Measurements from ENCODE around the gene RFX7. TPM values are rescaled to one million over a fixed set of nuclear protein-coding genes. Genes with fewer than 3 reads are reported as not detected.
"Not testable (repeated sequence)": the region's sequence is repeated elsewhere in the genome, so short reads cannot be mapped to it uniquely, and the experiment has no call there.

Gene RFX7
- total and polyA plus RNA-seq, 4 donors: 2.6 to 14.8 (median 7.2) TPM

GRCh38 chr15:56207092-56207491, 36.6 kb downstream of the RFX7 start:
- no peak overlapping the region for H3K4me3 ChIP-seq
- no peak overlapping the region for H3K27ac ChIP-seq (ENCODE audit: low read depth in 1 of 2, low read length in 1 of 2)
- peaks cover 0 to 8% (median 0%) of the 10 kb centered on the region in 5 donors for H3K4me1 ChIP-seq (ENCODE audit: control insufficient read depth in 5 of 5, insufficient read depth in 5 of 5, low read length in 5 of 5)
- no peak overlapping the region for H3K9ac ChIP-seq (ENCODE audit: insufficient read depth in 1 of 2, low read length in 2 of 2)
- no peaks in the 10 kb centered on the region for H3K27me3 ChIP-seq (ENCODE audit: control insufficient read depth in 3 of 3, insufficient read depth in 3 of 3, low read length in 2 of 3)
- H3K36me3 ChIP-seq (ENCODE audit: control insufficient read depth in 4 of 4, insufficient read depth in 4 of 4, low read length in 4 of 4): peaks cover 0 to 14% (median 2%) of the 10 kb centered on the region in 4 donors
- ATAC-seq (ENCODE audit: insufficient read depth, low FRiP score) (no peak), DNase-seq (no peak)
- TF ChIP-seq, protein P1, sequence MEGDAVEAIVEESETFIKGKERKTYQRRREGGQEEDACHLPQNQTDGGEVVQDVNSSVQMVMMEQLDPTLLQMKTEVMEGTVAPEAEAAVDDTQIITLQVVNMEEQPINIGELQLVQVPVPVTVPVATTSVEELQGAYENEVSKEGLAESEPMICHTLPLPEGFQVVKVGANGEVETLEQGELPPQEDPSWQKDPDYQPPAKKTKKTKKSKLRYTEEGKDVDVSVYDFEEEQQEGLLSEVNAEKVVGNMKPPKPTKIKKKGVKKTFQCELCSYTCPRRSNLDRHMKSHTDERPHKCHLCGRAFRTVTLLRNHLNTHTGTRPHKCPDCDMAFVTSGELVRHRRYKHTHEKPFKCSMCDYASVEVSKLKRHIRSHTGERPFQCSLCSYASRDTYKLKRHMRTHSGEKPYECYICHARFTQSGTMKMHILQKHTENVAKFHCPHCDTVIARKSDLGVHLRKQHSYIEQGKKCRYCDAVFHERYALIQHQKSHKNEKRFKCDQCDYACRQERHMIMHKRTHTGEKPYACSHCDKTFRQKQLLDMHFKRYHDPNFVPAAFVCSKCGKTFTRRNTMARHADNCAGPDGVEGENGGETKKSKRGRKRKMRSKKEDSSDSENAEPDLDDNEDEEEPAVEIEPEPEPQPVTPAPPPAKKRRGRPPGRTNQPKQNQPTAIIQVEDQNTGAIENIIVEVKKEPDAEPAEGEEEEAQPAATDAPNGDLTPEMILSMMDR (IDR thresholded peaks at IDR 0.05; ENCODE audit: control extremely low read depth, extremely low read depth): no peak
- peaks cover 0 to 1% (median 0%) of the 10 kb centered on the region in 4 donors for H3K9me3 ChIP-seq (ENCODE audit: control insufficient read depth in 4 of 4, insufficient read depth in 3 of 4, low read length in 3 of 4)

DNA sequence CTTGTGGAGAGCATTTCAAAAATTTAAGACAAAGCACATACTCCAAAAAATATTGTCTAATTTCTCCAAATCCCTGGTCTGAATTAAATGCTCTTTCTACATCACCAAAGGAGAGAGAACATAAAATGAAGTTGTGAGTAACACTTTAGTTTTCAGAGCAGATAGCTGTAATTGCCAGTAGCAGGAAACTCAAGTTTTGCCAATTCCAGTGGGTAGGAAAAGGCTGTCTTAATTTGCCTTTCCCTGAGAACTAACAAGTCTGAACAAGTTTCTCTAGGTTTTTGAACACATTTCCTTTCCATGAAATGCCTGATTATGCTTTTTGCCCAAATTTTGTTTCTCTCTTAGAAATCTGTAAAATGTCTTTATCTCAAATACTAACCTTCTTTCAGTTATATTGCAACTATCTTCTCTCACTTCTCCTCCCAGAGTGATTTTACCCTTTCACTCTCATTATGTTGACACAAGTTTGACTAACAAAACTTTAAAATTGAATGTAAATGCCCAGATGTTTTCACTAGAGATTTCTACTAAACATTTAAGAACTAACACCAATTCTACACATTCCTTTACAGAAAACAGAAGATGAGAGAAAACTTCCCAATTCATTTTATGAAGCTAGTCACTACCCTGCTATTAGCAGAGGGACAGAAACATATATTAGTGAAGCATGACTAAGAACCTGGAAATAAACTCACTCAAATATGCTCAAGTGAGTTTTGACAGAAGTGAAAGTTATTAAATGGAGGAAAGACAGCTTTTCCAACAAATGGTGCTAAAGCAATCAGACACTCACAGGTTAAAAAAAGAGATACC, 38.4 kb downstream of the RFX7 start:
- H3K4me1 ChIP-seq (ENCODE audit: control insufficient read depth in 5 of 5, insufficient read depth in 5 of 5, low read length in 5 of 5): peaks cover 0 to 8% (median 0%) of the 10 kb centered on the region in 5 donors
- TF ChIP-seq, protein P1 (IDR thresholded peaks at IDR 0.05; ENCODE audit: control extremely low read depth, extremely low read depth): no peak
- ATAC-seq (ENCODE audit: insufficient read depth, low FRiP score) (no peak), DNase-seq (no peak)
- H3K9ac ChIP-seq (ENCODE audit: insufficient read depth in 1 of 2, low read length in 2 of 2): no peak overlapping the region
- no peak overlapping the region for H3K27ac ChIP-seq (ENCODE audit: low read depth in 1 of 2, low read length in 1 of 2)
- H3K36me3 ChIP-seq (ENCODE audit: control insufficient read depth in 4 of 4, insufficient read depth in 4 of 4, low read length in 4 of 4): peaks cover 0 to 9% (median under 1%) of the 10 kb centered on the region in 4 donors
- no peaks in the 10 kb centered on the region for H3K9me3 ChIP-seq (ENCODE audit: control insufficient read depth in 4 of 4, insufficient read depth in 3 of 4, low read length in 3 of 4)
- no peaks in the 10 kb centered on the region for H3K27me3 ChIP-seq (ENCODE audit: control insufficient read depth in 3 of 3, insufficient read depth in 3 of 3, low read length in 2 of 3)
- H3K4me3 ChIP-seq: no peak overlapping the region

DNA sequence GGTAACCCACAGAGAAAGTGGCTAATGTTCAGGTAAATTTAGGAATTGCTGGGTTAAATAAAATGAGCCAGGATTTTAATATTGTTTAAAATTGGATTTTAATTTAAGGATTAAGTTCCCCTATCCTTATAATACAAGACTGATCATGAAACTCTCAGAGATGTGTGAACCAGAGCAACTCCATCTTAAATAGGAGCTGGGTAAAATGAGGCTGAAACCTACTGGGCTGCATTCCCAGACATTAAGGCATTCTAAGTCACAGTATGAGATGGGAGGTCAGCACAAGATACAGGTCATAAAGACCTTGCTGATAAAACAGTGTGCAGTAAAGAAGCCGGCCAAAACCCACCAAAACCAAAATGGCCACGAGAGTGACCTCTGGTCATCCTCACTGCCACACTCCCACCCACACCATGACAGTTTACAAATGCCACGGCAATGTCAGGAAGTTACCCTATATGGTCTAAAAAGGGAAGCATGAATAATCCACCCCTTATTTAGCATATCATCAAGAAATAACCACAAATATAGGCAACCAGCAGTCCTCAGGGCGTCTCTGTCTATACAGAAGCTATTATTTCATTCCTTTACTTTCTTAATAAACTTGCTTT, 40.3 kb downstream of the RFX7 start:
- ATAC-seq (ENCODE audit: insufficient read depth, low FRiP score); H3K4me1 ChIP-seq (ENCODE audit: control insufficient read depth in 5 of 5, insufficient read depth in 5 of 5, low read length in 5 of 5); H3K9ac ChIP-seq (ENCODE audit: insufficient read depth in 1 of 2, low read length in 2 of 2); H3K4me3 ChIP-seq; H3K36me3 ChIP-seq (ENCODE audit: control insufficient read depth in 4 of 4, insufficient read depth in 4 of 4, low read length in 4 of 4); H3K27me3 ChIP-seq (ENCODE audit: control insufficient read depth in 3 of 3, insufficient read depth in 3 of 3, low read length in 2 of 3); H3K9me3 ChIP-seq (ENCODE audit: control insufficient read depth in 4 of 4, insufficient read depth in 3 of 4, low read length in 3 of 4); DNase-seq; H3K27ac ChIP-seq (ENCODE audit: low read depth in 1 of 2, low read length in 1 of 2): not testable (repeated sequence)
- WGBS, 2 donors: 73 to 84% methylated on average over 4 of the region's 4 CpGs

DNA sequence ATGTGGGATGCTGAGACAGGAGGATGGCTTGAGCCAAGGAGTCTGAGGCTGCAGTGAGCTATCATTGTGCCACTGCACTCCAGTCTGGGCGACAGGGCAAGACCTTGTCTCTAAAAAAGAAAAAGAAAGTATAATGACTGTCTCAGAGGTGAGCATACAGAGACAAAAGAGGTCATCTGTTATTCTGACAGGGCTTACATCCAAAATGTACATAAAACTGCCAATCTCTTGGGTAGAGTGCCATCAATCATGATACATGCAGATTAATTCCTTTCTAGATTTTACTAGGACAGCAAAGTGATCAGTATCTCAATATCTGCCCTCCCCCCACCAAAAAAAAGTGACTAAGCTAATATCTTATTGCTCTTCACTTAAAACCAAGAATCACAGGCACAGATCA, 41.0 kb downstream of the RFX7 start:
- 92 to 98% methylated on average over 1 of the region's 1 CpG for WGBS, 2 donors
- TF ChIP-seq, protein P1 (IDR thresholded peaks at IDR 0.05; ENCODE audit: control extremely low read depth, extremely low read depth): no peak
- no peak overlapping the region for H3K27ac ChIP-seq (ENCODE audit: low read depth in 1 of 2, low read length in 1 of 2)
- ATAC-seq (ENCODE audit: insufficient read depth, low FRiP score) (no peak), DNase-seq (no peak)
- H3K9ac ChIP-seq (ENCODE audit: insufficient read depth in 1 of 2, low read length in 2 of 2): no peak overlapping the region
- H3K4me3 ChIP-seq: no peak overlapping the region
- H3K27me3 ChIP-seq (ENCODE audit: control insufficient read depth in 3 of 3, insufficient read depth in 3 of 3, low read length in 2 of 3): no peaks in the 10 kb centered on the region
- H3K9me3 ChIP-seq (ENCODE audit: control insufficient read depth in 4 of 4, insufficient read depth in 3 of 4, low read length in 3 of 4): no peaks in the 10 kb centered on the region
- H3K36me3 ChIP-seq (ENCODE audit: control insufficient read depth in 4 of 4, insufficient read depth in 4 of 4, low read length in 4 of 4): peaks cover 0 to 5% (median under 1%) of the 10 kb centered on the region in 4 donors
- H3K4me1 ChIP-seq (ENCODE audit: control insufficient read depth in 5 of 5, insufficient read depth in 5 of 5, low read length in 5 of 5): peaks cover 0 to 4% (median 0%) of the 10 kb centered on the region in 5 donors

All from lung (tissue), 12 donors.